ENCODE data around the gene AAMDC.
"Not testable (repeated sequence)": the region's sequence is repeated elsewhere in the genome, so short reads cannot be mapped to it uniquely, and the experiment has no call there.

The AAMDC gene

GRCh38 chr11:77890619-77891056 is 69.7 kb downstream of the AAMDC start:
- H3K79me1 ChIP-seq (ENCODE audit: low read length); H4K12ac ChIP-seq (ENCODE audit: low read depth, low read length); H2BK12ac ChIP-seq (ENCODE audit: low read length); H3K4ac ChIP-seq (ENCODE audit: low read depth, low read length); H3K18ac ChIP-seq (ENCODE audit: low read length); DNase-seq; H3K27ac ChIP-seq (ENCODE audit: low read depth, low read length); H3K23ac ChIP-seq (ENCODE audit: low read length); H4K91ac ChIP-seq (ENCODE audit: low read depth, low read length); H2AFZ ChIP-seq (ENCODE audit: insufficient read depth, low read length, poor library complexity); H2AK5ac ChIP-seq (ENCODE audit: low read length); H3K79me2 ChIP-seq (ENCODE audit: control insufficient read depth, insufficient read depth, low read length, poor library complexity); H3K4me2 ChIP-seq (ENCODE audit: low read length); H2BK120ac ChIP-seq (ENCODE audit: insufficient read depth, low read length, poor library complexity); H3K14ac ChIP-seq (ENCODE audit: low read length); H2BK5ac ChIP-seq (ENCODE audit: low read depth, low read length, poor library complexity); H3K27me3 ChIP-seq (ENCODE audit: insufficient read depth, low read length); H3K4me3 ChIP-seq (ENCODE audit: low read depth, low read length); H3K9me3 ChIP-seq (ENCODE audit: insufficient read depth, low read depth, low read length); H4K8ac ChIP-seq (ENCODE audit: low read depth, low read length); H3K9ac ChIP-seq (ENCODE audit: low read length); H3K4me1 ChIP-seq (ENCODE audit: control insufficient read depth in 1 of 2, insufficient read depth in 2 of 2, low read length in 2 of 2): not testable (repeated sequence)
- H3K36me3 ChIP-seq (ENCODE audit: control insufficient read depth in 1 of 2, insufficient read depth in 2 of 2, low read length in 2 of 2) = peaks cover 9 to 15% of the 10 kb centered on the region in 2 experiments
- no CpG with 5 or more reads among the region's 4 CpGs for WGBS (ENCODE audit: extremely low coverage, insufficient coverage, insufficient read length)

GRCh38 chr11:77891256-77891655 is 70.3 kb downstream of the AAMDC start:
- not testable (repeated sequence) for H4K91ac ChIP-seq (ENCODE audit: low read depth, low read length); H3K9ac ChIP-seq (ENCODE audit: low read length); DNase-seq; H3K18ac ChIP-seq (ENCODE audit: low read length); H3K27me3 ChIP-seq (ENCODE audit: insufficient read depth, low read length); H2BK12ac ChIP-seq (ENCODE audit: low read length); H4K8ac ChIP-seq (ENCODE audit: low read depth, low read length); H3K14ac ChIP-seq (ENCODE audit: low read length); H3K27ac ChIP-seq (ENCODE audit: low read depth, low read length); H3K4me2 ChIP-seq (ENCODE audit: low read length); H3K79me2 ChIP-seq (ENCODE audit: control insufficient read depth, insufficient read depth, low read length, poor library complexity); H3K9me3 ChIP-seq (ENCODE audit: insufficient read depth, low read depth, low read length); H3K4me1 ChIP-seq (ENCODE audit: control insufficient read depth in 1 of 2, insufficient read depth in 2 of 2, low read length in 2 of 2); H3K4ac ChIP-seq (ENCODE audit: low read depth, low read length); H2BK120ac ChIP-seq (ENCODE audit: insufficient read depth, low read length, poor library complexity); H2AK5ac ChIP-seq (ENCODE audit: low read length); H4K12ac ChIP-seq (ENCODE audit: low read depth, low read length); H3K23ac ChIP-seq (ENCODE audit: low read length); H3K79me1 ChIP-seq (ENCODE audit: low read length); H3K4me3 ChIP-seq (ENCODE audit: low read depth, low read length); H2AFZ ChIP-seq (ENCODE audit: insufficient read depth, low read length, poor library complexity); H2BK5ac ChIP-seq (ENCODE audit: low read depth, low read length, poor library complexity)
- H3K36me3 ChIP-seq (ENCODE audit: control insufficient read depth in 1 of 2, insufficient read depth in 2 of 2, low read length in 2 of 2) = peaks cover 9 to 13% of the 10 kb centered on the region in 2 experiments
- WGBS (ENCODE audit: extremely low coverage, insufficient coverage, insufficient read length) = no CpG with 5 or more reads among the region's 7 CpGs

GRCh38 chr11:77891703-77892102 is 70.8 kb downstream of the AAMDC start:
- not testable (repeated sequence) for H3K4me2 ChIP-seq (ENCODE audit: low read length); H3K4ac ChIP-seq (ENCODE audit: low read depth, low read length); H3K9me3 ChIP-seq (ENCODE audit: insufficient read depth, low read depth, low read length); H3K27ac ChIP-seq (ENCODE audit: low read depth, low read length); H2AK5ac ChIP-seq (ENCODE audit: low read length); H3K79me2 ChIP-seq (ENCODE audit: control insufficient read depth, insufficient read depth, low read length, poor library complexity); DNase-seq; H4K12ac ChIP-seq (ENCODE audit: low read depth, low read length); H3K4me3 ChIP-seq (ENCODE audit: low read depth, low read length); H2BK12ac ChIP-seq (ENCODE audit: low read length); H3K23ac ChIP-seq (ENCODE audit: low read length); H2BK120ac ChIP-seq (ENCODE audit: insufficient read depth, low read length, poor library complexity); H3K79me1 ChIP-seq (ENCODE audit: low read length); H3K4me1 ChIP-seq (ENCODE audit: control insufficient read depth in 1 of 2, insufficient read depth in 2 of 2, low read length in 2 of 2); H3K18ac ChIP-seq (ENCODE audit: low read length); H4K91ac ChIP-seq (ENCODE audit: low read depth, low read length); H3K27me3 ChIP-seq (ENCODE audit: insufficient read depth, low read length); H3K9ac ChIP-seq (ENCODE audit: low read length); H2AFZ ChIP-seq (ENCODE audit: insufficient read depth, low read length, poor library complexity); H2BK5ac ChIP-seq (ENCODE audit: low read depth, low read length, poor library complexity); H4K8ac ChIP-seq (ENCODE audit: low read depth, low read length); H3K14ac ChIP-seq (ENCODE audit: low read length)
- WGBS (ENCODE audit: extremely low coverage, insufficient coverage, insufficient read length) = no CpG with 5 or more reads among the region's 4 CpGs
- H3K36me3 ChIP-seq (ENCODE audit: control insufficient read depth in 1 of 2, insufficient read depth in 2 of 2, low read length in 2 of 2) = peaks cover 7 to 11% of the 10 kb centered on the region in 2 experiments

GRCh38 chr11:77894949-77895348 is 74.0 kb downstream of the AAMDC start:
- peaks cover 4 to 10% of the 10 kb centered on the region in 2 experiments for H3K36me3 ChIP-seq (ENCODE audit: control insufficient read depth in 1 of 2, insufficient read depth in 2 of 2, low read length in 2 of 2)
- H4K91ac ChIP-seq (ENCODE audit: low read depth, low read length); H3K4me1 ChIP-seq (ENCODE audit: control insufficient read depth in 1 of 2, insufficient read depth in 2 of 2, low read length in 2 of 2); H4K8ac ChIP-seq (ENCODE audit: low read depth, low read length); DNase-seq; H3K27me3 ChIP-seq (ENCODE audit: insufficient read depth, low read length); H2BK12ac ChIP-seq (ENCODE audit: low read length); H3K9me3 ChIP-seq (ENCODE audit: insufficient read depth, low read depth, low read length); H3K79me1 ChIP-seq (ENCODE audit: low read length); H3K27ac ChIP-seq (ENCODE audit: low read depth, low read length); H3K9ac ChIP-seq (ENCODE audit: low read length); H3K79me2 ChIP-seq (ENCODE audit: control insufficient read depth, insufficient read depth, low read length, poor library complexity); H2AK5ac ChIP-seq (ENCODE audit: low read length); H3K4ac ChIP-seq (ENCODE audit: low read depth, low read length); H2AFZ ChIP-seq (ENCODE audit: insufficient read depth, low read length, poor library complexity); H4K12ac ChIP-seq (ENCODE audit: low read depth, low read length); H2BK5ac ChIP-seq (ENCODE audit: low read depth, low read length, poor library complexity); H2BK120ac ChIP-seq (ENCODE audit: insufficient read depth, low read length, poor library complexity); H3K4me2 ChIP-seq (ENCODE audit: low read length); H3K14ac ChIP-seq (ENCODE audit: low read length); H3K23ac ChIP-seq (ENCODE audit: low read length); H3K4me3 ChIP-seq (ENCODE audit: low read depth, low read length); H3K18ac ChIP-seq (ENCODE audit: low read length): not testable (repeated sequence)
- no CpG with 5 or more reads among the region's 1 CpG for WGBS (ENCODE audit: extremely low coverage, insufficient coverage, insufficient read length)
